ENCODE results near the gene CRABP1. TPM values are rescaled to one million over a fixed set of nuclear protein-coding genes. Genes with fewer than 3 reads are reported as not detected.
"Not testable (repeated sequence)": the region's sequence is repeated elsewhere in the genome, so short reads cannot be mapped to it uniquely, and the experiment has no call there.

CRABP1 gene
- total RNA-seq, 1 experiment from 2014 or later: 444 TPM

GRCh38 chr15:78374436-78375393 is 34.6 kb downstream of the CRABP1 start:
- no peak for DNase-seq (ENCODE audit: low spot score)

GRCh38 chr15:78380143-78380542 is 40.0 kb downstream of the CRABP1 start:
- H3K4me3 Mint-ChIP-seq; DNase-seq (ENCODE audit: low spot score); CTCF ChIA-PET; ATAC-seq; H3K4me1 Mint-ChIP-seq; H3K36me3 Mint-ChIP-seq; POLR2A ChIA-PET; H3K27ac Mint-ChIP-seq: not testable (repeated sequence)
- H3K27me3 Mint-ChIP-seq (ENCODE audit: low read depth): peaks cover 26% of the 10 kb centered on the region
- H3K9me3 Mint-ChIP-seq: peaks cover 16% of the 10 kb centered on the region
- peak; percentile 83 for TF ChIP-seq ZNF317 (CRISPR knock-in tag; IDR thresholded peaks at IDR 0.05; ENCODE audit: borderline replicate concordance, low read depth)

More at GRCh38 chr15:78374436-78375393, 34.6 kb downstream of the CRABP1 start:
- Mint-ChIP-seq H3K27me3 (ENCODE audit: low read depth) (peaks cover 9% of the 10 kb centered on the region; the same call in 1 of the 2 replicates), H3K9me3 (peaks cover 2% of the 10 kb centered on the region; the same call in 1 of the 2 replicates), H3K4me3 (no peak overlapping the region), H3K27ac (no peak overlapping the region), H3K36me3 (no peaks in the 10 kb centered on the region), H3K4me1 (peaks cover 22% of the 10 kb centered on the region)
- CTCF ChIA-PET: no interaction called here
- TF ChIP-seq ARID4B (CRISPR knock-in tag; IDR thresholded peaks at IDR 0.05; ENCODE audit: borderline replicate concordance): no peak
- no peak for TF ChIP-seq OVOL2 (CRISPR knock-in tag; IDR thresholded peaks at IDR 0.05; ENCODE audit: borderline replicate concordance)
- no peak for TF ChIP-seq CREM (CRISPR knock-in tag; IDR thresholded peaks at IDR 0.05)
- TF ChIP-seq ZNF121 (CRISPR knock-in tag; IDR thresholded peaks at IDR 0.05): peak; percentile 84; the same call in 1 of the 2 replicates
- POLR2A ChIA-PET: no interaction called here
- peak; percentile 57 for ATAC-seq

- no peak for DNase-seq (ENCODE audit: low spot score)
- POLR2A ChIA-PET: interaction anchor here (0.8 kb wide), 1 partner anchor 13 kb away, joined by 4 read pairs; no protein-coding TSS in a partner anchor
- no peak for TF ChIP-seq E2F4 (CRISPR knock-in tag; IDR thresholded peaks at IDR 0.05; ENCODE audit: borderline replicate concordance, low read depth)
- TF ChIP-seq ZNF532 (CRISPR knock-in tag; IDR thresholded peaks at IDR 0.05; ENCODE audit: borderline replicate concordance): no peak
- no peak for TF ChIP-seq MYBL2 (CRISPR knock-in tag; IDR thresholded peaks at IDR 0.05)
- no peak for TF ChIP-seq ZSCAN18 (CRISPR knock-in tag; IDR thresholded peaks at IDR 0.05)
- no peak for TF ChIP-seq CREM (CRISPR knock-in tag; IDR thresholded peaks at IDR 0.05)
- TF ChIP-seq ZNF396 (CRISPR knock-in tag; IDR thresholded peaks at IDR 0.05; ENCODE audit: borderline replicate concordance): no peak
- TF ChIP-seq ZNF425 (CRISPR knock-in tag; conservative IDR thresholded peaks at IDR 0.05): no peak
- no peak for TF ChIP-seq NR3C1 (CRISPR knock-in tag; conservative IDR thresholded peaks at IDR 0.05; ENCODE audit: low read depth)
- no peak for TF ChIP-seq CBFB (CRISPR knock-in tag; IDR thresholded peaks at IDR 0.05; ENCODE audit: low read depth)
Observed at GRCh38 chr15:78382114-78382880, 42.1 kb downstream of the CRABP1 start.

More at GRCh38 chr15:78382114-78382880, 42.1 kb downstream of the CRABP1 start:
- peaks cover 23% of the 10 kb centered on the region for H3K4me1 Mint-ChIP-seq
- no peaks in the 10 kb centered on the region; the same call in 1 of the 2 replicates for H3K36me3 Mint-ChIP-seq
- H3K9me3 Mint-ChIP-seq: peaks cover 16% of the 10 kb centered on the region
- peaks cover 38% of the 10 kb centered on the region for H3K27me3 Mint-ChIP-seq (ENCODE audit: low read depth)
- no peak overlapping the region for H3K4me3 Mint-ChIP-seq
- no peak overlapping the region for H3K27ac Mint-ChIP-seq
- CTCF ChIA-PET: interaction anchor here (0.7 to 1.8 kb wide), 5 partner anchors 9 to 83 kb away, joined by 3 to 5 read pairs (median 3); partner anchors contain the start of gene SKIC8
- ATAC-seq: no peak
